ENCODE data around the gene ASB12. TPM values are rescaled to one million over a fixed set of nuclear protein-coding genes. Genes with fewer than 3 reads are reported as not detected.

ASB12 gene
- total and polyA plus RNA-seq, 2 of the 8 experiments (the other 6 are each of a cell fraction or from before 2014, with no cell fraction given): 1.3 to 1.7 TPM

DNA sequence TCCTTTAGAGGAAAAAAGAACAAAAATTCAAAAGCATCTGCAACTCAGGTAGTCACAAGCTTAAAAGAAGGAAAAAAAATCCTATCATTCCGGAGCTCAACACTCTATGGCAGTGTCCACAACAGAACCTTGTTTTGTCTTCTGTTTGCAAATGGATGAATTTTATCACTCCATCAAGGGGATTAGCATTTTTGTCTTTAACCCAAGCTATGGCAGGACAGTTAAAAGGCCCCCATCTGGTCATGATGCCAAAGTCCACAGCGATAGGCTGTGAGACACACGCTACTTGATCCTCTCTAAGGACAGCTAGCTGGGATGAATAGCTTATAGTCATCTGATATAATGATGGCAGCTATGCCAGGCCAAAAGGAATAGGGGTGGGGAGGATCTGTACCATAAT lies 41.5 kb downstream of the ASB12 start:
- Histone ChIP-seq H2AFZ (ENCODE audit: low read length) (no peak overlapping the region), H3K36me3 (ENCODE audit: control insufficient read depth in 2 of 4, insufficient read depth in 4 of 4, low read length in 3 of 4) (peaks cover 0 to 7% (median 2%) of the 10 kb centered on the region in 4 experiments; a peak in 3 of 8 replicates), H4K20me1 (replicated peaks in 1 of 2; ENCODE audit: control insufficient read depth in 1 of 2, insufficient read depth in 2 of 2, low read length in 2 of 2) (no peaks in the 10 kb centered on the region), H2BK120ac (replicated peaks; ENCODE audit: low read depth, low read length) (no peak overlapping the region), H3K56ac (replicated peaks; ENCODE audit: insufficient read length, low read depth, low read length) (no peak overlapping the region), H4K5ac (ENCODE audit: insufficient read length, low read depth, low read length) (no peak overlapping the region), H3K9me3 (ENCODE audit: insufficient read depth in 2 of 2, low read depth in 1 of 2, low read length in 1 of 2) (no peaks in the 10 kb centered on the region), H4K91ac (replicated peaks; ENCODE audit: insufficient read length, low read length) (no peak overlapping the region), H3K79me1 (ENCODE audit: low read depth, low read length) (no peaks in the 10 kb centered on the region), H2BK15ac (ENCODE audit: low read length) (no peak overlapping the region), H2BK20ac (ENCODE audit: low read length) (no peak overlapping the region), H3K4me2 (ENCODE audit: insufficient read depth in 1 of 2, low read depth in 2 of 2, low read length in 2 of 2) (no peak overlapping the region), H3K14ac (ENCODE audit: insufficient read length) (no peak overlapping the region), H3K27ac (ENCODE audit: low read depth, low read length) (no peak overlapping the region), H3K4ac (replicated peaks; ENCODE audit: insufficient read length, low read depth, low read length) (no peak overlapping the region), H3K23me2 (ENCODE audit: low read depth, low read length) (no peaks in the 10 kb centered on the region), H2AK5ac (ENCODE audit: low read depth, low read length) (no peak overlapping the region), H3K9ac (replicated peaks in 1 of 4; ENCODE audit: extremely low read depth in 1 of 4, low read depth in 3 of 4, low read length in 3 of 4) (no peak overlapping the region), H4K8ac (ENCODE audit: extremely low read depth, insufficient read depth, low read length) (no peak overlapping the region), H3K4me1 (replicated peaks in 1 of 4; ENCODE audit: control insufficient read depth in 3 of 4, insufficient read depth in 4 of 4, low read length in 3 of 4) (no peaks in the 10 kb centered on the region), H3K4me3 (ENCODE audit: extremely low read depth in 1 of 4, insufficient read depth in 2 of 4, low read depth in 3 of 4, low read length in 4 of 4) (no peak overlapping the region), H2BK12ac (ENCODE audit: low read depth, low read length) (no peak overlapping the region), H3K79me2 (ENCODE audit: control insufficient read depth in 1 of 2, insufficient read depth in 2 of 2, low read length in 2 of 2) (no peaks in the 10 kb centered on the region), H3K18ac (ENCODE audit: extremely low read depth, low read length) (no peak overlapping the region), H3K23ac (ENCODE audit: insufficient read length) (no peak overlapping the region), H2BK5ac (ENCODE audit: low read depth, low read length) (no peak overlapping the region), H3K27me3 (replicated peaks in 1 of 4; ENCODE audit: control insufficient read depth in 3 of 4, extremely low read depth in 1 of 4, insufficient read depth in 3 of 4, low read length in 3 of 4) (no peaks in the 10 kb centered on the region)
- CTCF ChIA-PET (ENCODE audit: partially characterized antibody): interaction anchor here (1.0 kb wide), 1 partner anchor 17 kb away, joined by 3 read pairs; the partner anchor contains the start of gene AMER1
- POLR2A ChIA-PET (ENCODE audit: partially characterized antibody): no interaction called here
- 90% methylated on average over 3 of the region's 3 CpGs; no CpG with 5 or more reads in 1 of the 2 experiments for WGBS, 2 experiments (ENCODE audit: extremely low coverage in 1 of 2, insufficient coverage in 1 of 2, insufficient read length in 1 of 2, insufficient replicate concordance in 2 of 2, low coverage in 1 of 2, low lambda C conversion rate in 2 of 2, missing lambda C conversion rate in 1 of 2)
- DNase-seq (ENCODE audit: low read depth in 1 of 2, low spot score in 2 of 2): no peak
- FAIRE-seq: no peak
- TF ChIP-seq BACH1 (IDR thresholded peaks at IDR 0.05; ENCODE audit: low read length) (no peak), SIX5 (IDR thresholded peaks at IDR 0.05; ENCODE audit: low read depth, low read length) (no peak)
